ENCODE results near the gene ACOT9.
A peak's percentile ranks its signal among the peaks of the same experiment; 100 is the strongest.
"Not testable (repeated sequence)": the region's sequence is repeated elsewhere in the genome, so short reads cannot be mapped to it uniquely, and the experiment has no call there.

ACOT9 gene

GRCh38 chrX:23694606-23695005 lies 48.5 kb downstream of the ACOT9 start:
- FAIRE-seq = no peak
- TF ChIP-seq CTCF (IDR thresholded peaks at IDR 0.05; ENCODE audit: insufficient read depth, missing control alignments) = peak; percentile 56
- no peak for DNase-seq (ENCODE audit: insufficient read length, low spot score)

- FAIRE-seq (no peak), DNase-seq (ENCODE audit: insufficient read length, low spot score) (no peak)
- no peak for TF ChIP-seq CTCF (IDR thresholded peaks at IDR 0.05; ENCODE audit: insufficient read depth, missing control alignments)
These were observed 50.9 kb downstream of the ACOT9 start for GRCh38 chrX:23692166-23692565.

- not testable (repeated sequence) for FAIRE-seq; DNase-seq (ENCODE audit: insufficient read length, low spot score)
These were observed 66.6 kb downstream of the ACOT9 start for GRCh38 chrX:23676486-23676885.

GRCh38 chrX:23673108-23673507 lies 70.0 kb downstream of the ACOT9 start:
- TF ChIP-seq CTCF (IDR thresholded peaks at IDR 0.05; ENCODE audit: insufficient read depth, missing control alignments) = no peak
- DNase-seq (ENCODE audit: insufficient read length, low spot score) (no peak), FAIRE-seq (no peak)

- no peak for TF ChIP-seq CTCF (IDR thresholded peaks at IDR 0.05; ENCODE audit: insufficient read depth, missing control alignments)
- DNase-seq (ENCODE audit: insufficient read length, low spot score) (no peak), FAIRE-seq (no peak)
These were observed 72.5 kb downstream of the ACOT9 start for GRCh38 chrX:23670528-23670927.

- FAIRE-seq = no peak
- no peak for TF ChIP-seq CTCF (IDR thresholded peaks at IDR 0.05; ENCODE audit: insufficient read depth, missing control alignments)
- no peak for DNase-seq (ENCODE audit: insufficient read length, low spot score)
These were observed 74.7 kb downstream of the ACOT9 start for GRCh38 chrX:23668335-23668734.

- DNase-seq (ENCODE audit: insufficient read length, low spot score) (peak; percentile 26), FAIRE-seq (no peak)
- no peak for TF ChIP-seq CTCF (IDR thresholded peaks at IDR 0.05; ENCODE audit: insufficient read depth, missing control alignments)
These were observed 75.6 kb downstream of the ACOT9 start, which contains the start of gene PRDX4 for GRCh38 chrX:23667239-23668177. PRDX4 (plus strand) TSS chrX:23667493; CDS start chrX:23667571, 78 bp downstream.
